Psoas muscle (tissue), 8 donors: Measurements from ENCODE around the gene ARID4A. TPM values are rescaled to one million over a fixed set of nuclear protein-coding genes. Genes with fewer than 3 reads are reported as not detected.

Experiments used
- ATAC-seq, 4 donors: fragments of 200-7000 bp; cut with Tn5 transposase; one replicate each; pipeline ENCODE4 v1.9.1; 2020; ENCODE audit warnings: moderate library complexity in 3 of 4, mild to moderate bottlenecking in 2 of 4
- DNase-seq, 2 donors: peaks; one replicate each; pipeline ENCODE4 v3.0.0-alpha.2; 2020
- H3K27ac ChIP-seq: fragments of 200-600 bp; one replicate; pipeline ENCODE4 v1.8.0; 2022
- H3K27me3 ChIP-seq, 3 donors: fragments of 200-600 bp in 1 of 3; one replicate each; pipeline versions ENCODE4 v1.6.1 to v1.8.0; 2013 to 2022; ENCODE audit warnings: low read length in 2 of 3, mild to moderate bottlenecking in 2 of 3, moderate library complexity in 1 of 3; ENCODE audit not compliant: insufficient read depth in 3 of 3
- H3K36me3 ChIP-seq, 2 donors: fragments of 200-600 bp in 1 of 2; one replicate each; pipeline versions ENCODE4 v1.6.1 to v1.8.0; 2013 to 2022; ENCODE audit warnings: low read depth in 1 of 2, mild to moderate bottlenecking in 1 of 2, moderate library complexity in 1 of 2; ENCODE audit not compliant: insufficient read depth in 1 of 2
- H3K4me1 ChIP-seq: fragments of 200-600 bp; one replicate; pipeline ENCODE4 v1.8.0; 2022
- H3K4me3 ChIP-seq: fragments of 200-600 bp; one replicate; pipeline ENCODE4 v1.8.0; 2022; ENCODE audit warnings: mild to moderate bottlenecking
- H3K9me3 ChIP-seq: fragments of 200-600 bp; one replicate; pipeline ENCODE4 v1.8.0; 2022
- WGBS, 3 donors: extraction: QIAGEN DNeasy Blood & Tissue Kit; methylation state at CpG; one replicate each; pipeline versions ENCODE4 v1.1.6 to v1.1.7; 2013; 5-methylcytosine and 5-hydroxymethylcytosine counted together
- intact Hi-C, 2 donors: fragments of 100-400 bp; cut with DNase I; formaldehyde crosslinking; loops; one replicate each; pipeline versions ENCODE4 v1.11.0 to v1.14.2; 2022
- polyA plus RNA-seq, 3 donors: library from polyadenylated mRNA; stranded (reverse); fragments of 200-250 nt; gene quantifications; one replicate each; pipeline ENCODE4 v1.2.3, GENCODE V29; 2013
- total RNA-seq, 4 donors: library from RNA; stranded (reverse); fragmentation: NEBNext Ultra II Directional in 2 of 4; extraction: Animal tissue kit (Norgen Biotek cat#: 25700) in 2 of 4; gene quantifications; one replicate each; pipeline versions ENCODE4 v1.2.1 to v1.2.4, GENCODE V29; 2021 to 2023
- TF ChIP-seq, protein P1 (sequence below): fragments of 200-600 bp; IDR thresholded peaks from one replicate; pipeline ENCODE4 v1.8.0; 2022; ENCODE audit warnings: antibody characterized with exemption
- donor health status: healthy with polysubstance abuse.
- donor health status: DM: no; HTN: no; CAD: no; lungs with moderate emphysema.
- donor health status: Bipolar disorder and iron deficiency.
- donor health status: healthy.
- donor health status: DM: yes; HTN: yes; CAD: no.
- donor health status: DM: no; HTN: no; CAD: no.
- donor health status: DM: no; HTN: no; CAD: no.
- donor health status: DM: yes; HTN: yes; CAD: no.

Gene ARID4A
- total and polyA plus RNA-seq, 7 donors, result 1.7 to 11.0 (median 7.5) TPM

DNA sequence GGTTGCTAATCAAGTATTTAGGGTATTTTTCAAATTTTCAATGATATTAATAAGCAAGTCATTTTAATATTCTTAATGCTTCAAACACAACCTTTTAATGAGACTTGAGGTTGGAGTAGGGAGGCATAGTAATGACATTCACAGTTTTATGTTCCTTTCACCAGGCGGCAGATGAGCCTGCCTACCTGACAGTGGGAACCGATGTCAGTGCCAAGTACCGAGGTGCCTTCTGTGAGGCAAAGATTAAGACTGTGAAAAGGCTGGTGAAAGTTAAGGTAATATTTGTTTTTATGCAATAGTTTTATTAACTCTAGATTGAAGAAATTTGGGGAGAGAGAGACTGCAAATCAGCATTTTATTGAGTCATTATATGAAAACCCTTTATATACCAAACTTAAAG lies 3.1 kb downstream of the ARID4A start:
- Histone ChIP-seq H3K36me3 (peaks cover 0 to 35% of the 10 kb centered on the region in 2 donors), H3K9me3 (no peaks in the 10 kb centered on the region), H3K27ac (no peak overlapping the region), H3K4me3 (no peak overlapping the region), H3K27me3 (no peaks in the 10 kb centered on the region), H3K4me1 (peaks cover 14% of the 10 kb centered on the region)
- 90 to 95% (median 93%) methylated on average over 3 of the region's 3 CpGs for WGBS, 3 donors
- intact Hi-C loops, result no loop called here
- no peak for ATAC-seq
- DNase-seq, result no peak
- TF ChIP-seq, protein P1, sequence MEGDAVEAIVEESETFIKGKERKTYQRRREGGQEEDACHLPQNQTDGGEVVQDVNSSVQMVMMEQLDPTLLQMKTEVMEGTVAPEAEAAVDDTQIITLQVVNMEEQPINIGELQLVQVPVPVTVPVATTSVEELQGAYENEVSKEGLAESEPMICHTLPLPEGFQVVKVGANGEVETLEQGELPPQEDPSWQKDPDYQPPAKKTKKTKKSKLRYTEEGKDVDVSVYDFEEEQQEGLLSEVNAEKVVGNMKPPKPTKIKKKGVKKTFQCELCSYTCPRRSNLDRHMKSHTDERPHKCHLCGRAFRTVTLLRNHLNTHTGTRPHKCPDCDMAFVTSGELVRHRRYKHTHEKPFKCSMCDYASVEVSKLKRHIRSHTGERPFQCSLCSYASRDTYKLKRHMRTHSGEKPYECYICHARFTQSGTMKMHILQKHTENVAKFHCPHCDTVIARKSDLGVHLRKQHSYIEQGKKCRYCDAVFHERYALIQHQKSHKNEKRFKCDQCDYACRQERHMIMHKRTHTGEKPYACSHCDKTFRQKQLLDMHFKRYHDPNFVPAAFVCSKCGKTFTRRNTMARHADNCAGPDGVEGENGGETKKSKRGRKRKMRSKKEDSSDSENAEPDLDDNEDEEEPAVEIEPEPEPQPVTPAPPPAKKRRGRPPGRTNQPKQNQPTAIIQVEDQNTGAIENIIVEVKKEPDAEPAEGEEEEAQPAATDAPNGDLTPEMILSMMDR, result no peak

DNA sequence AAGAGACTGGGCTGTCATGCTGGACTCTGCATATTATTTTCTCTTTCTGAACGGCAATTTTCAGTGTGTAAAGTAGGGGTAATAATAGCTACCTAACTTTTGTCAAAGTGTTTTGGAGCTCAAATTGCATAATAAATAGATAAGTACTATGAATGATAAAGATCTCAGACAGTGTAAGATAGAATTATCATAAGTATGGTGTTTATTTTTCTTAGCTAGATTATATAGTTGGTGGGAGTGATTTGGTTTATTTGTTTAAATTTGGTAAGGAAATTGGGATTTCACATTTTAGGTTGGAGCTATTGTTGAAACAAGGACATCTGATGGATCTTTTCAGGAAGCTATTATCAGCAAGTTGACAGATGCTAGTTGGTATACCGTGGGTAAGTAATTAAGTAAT lies 7.4 kb downstream of the ARID4A start:
- DNase-seq (no peak), ATAC-seq (no peak)
- TF ChIP-seq, protein P1, result no peak
- intact Hi-C loops, result no loop called here
- H3K4me1 ChIP-seq, result peaks cover 3% of the 10 kb centered on the region
- no peaks in the 10 kb centered on the region for H3K9me3 ChIP-seq
- H3K27me3 ChIP-seq, result no peaks in the 10 kb centered on the region
- H3K4me3 ChIP-seq, result no peak overlapping the region
- WGBS, 3 donors, result 64 to 78% (median 72%) methylated on average over 2 of the region's 2 CpGs
- peaks cover 0 to 66% of the 10 kb centered on the region in 2 donors for H3K36me3 ChIP-seq
- no peak overlapping the region for H3K27ac ChIP-seq

DNA sequence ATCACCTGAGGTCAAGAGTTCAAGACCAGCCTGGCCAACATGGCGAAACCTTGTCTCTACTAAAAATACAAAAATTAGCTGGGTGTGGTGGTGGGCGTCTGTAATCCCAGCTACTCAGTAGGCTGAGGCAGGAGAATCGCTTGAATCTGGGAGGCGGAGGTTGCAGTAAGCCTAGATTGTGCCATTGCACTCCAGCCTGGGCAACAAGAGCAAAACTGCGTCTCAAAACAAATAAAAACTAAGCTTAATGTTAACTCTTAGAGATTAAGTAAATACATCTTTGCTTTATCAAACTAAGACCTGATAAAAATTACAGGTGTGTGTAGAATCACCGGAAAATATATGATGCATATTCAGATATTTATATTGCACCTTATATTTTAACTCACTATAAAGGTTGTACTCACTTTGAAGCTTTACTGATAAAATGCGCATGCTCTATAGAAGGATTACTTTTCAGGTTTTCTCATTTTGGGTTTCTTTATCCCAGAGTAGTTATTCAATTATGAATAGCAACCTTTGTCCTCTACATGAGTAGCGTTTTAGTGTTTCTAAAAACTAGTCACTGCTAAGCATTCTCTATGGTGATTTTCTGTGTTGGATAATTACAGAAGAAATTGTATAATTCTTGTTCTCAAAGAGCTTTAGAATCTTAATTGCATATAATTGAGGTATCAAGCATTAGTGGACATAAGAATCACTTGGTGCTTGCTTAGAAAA lies 9.4 kb downstream of the ARID4A start:
- Histone ChIP-seq H3K4me1 (no peaks in the 10 kb centered on the region), H3K27me3 (no peaks in the 10 kb centered on the region), H3K4me3 (no peak overlapping the region), H3K36me3 (peaks cover 0 to 81% of the 10 kb centered on the region in 2 donors), H3K27ac (no peak overlapping the region), H3K9me3 (no peaks in the 10 kb centered on the region)
- 92 to 95% (median 95%) methylated on average over 8 of the region's 8 CpGs for WGBS, 3 donors
- DNase-seq (no peak), ATAC-seq (no peak)
- intact Hi-C loops, result no loop called here
- TF ChIP-seq, protein P1, result no peak

DNA sequence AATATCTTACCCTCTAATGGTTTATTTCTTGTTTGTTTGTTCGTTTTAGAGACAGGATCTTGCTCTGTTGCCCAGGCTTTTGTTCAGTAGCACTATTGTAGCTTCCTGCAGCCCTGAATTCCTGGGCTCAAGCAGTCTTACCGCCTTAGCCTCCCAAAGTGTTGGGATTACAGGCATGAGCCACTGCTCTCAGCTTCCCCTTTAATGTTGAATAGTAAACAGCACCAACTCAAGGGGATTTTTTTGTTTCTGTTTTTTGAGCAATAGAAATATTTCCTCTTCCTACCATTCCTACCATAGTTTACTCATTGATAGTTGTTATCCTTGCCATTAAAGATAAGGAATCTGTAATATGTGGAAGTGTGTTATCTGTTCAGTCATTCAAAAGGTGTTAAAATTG lies 10.7 kb downstream of the ARID4A start:
- Histone ChIP-seq H3K4me1 (no peaks in the 10 kb centered on the region), H3K9me3 (no peaks in the 10 kb centered on the region), H3K4me3 (no peak overlapping the region), H3K36me3 (peaks cover 0 to 76% of the 10 kb centered on the region in 2 donors), H3K27ac (no peak overlapping the region), H3K27me3 (no peaks in the 10 kb centered on the region)
- TF ChIP-seq, protein P1, result no peak
- ATAC-seq (no peak), DNase-seq (no peak)
- WGBS, 3 donors, result 85 to 91% (median 86%) methylated on average over 2 of the region's 2 CpGs
- intact Hi-C loops, result no loop called here

DNA sequence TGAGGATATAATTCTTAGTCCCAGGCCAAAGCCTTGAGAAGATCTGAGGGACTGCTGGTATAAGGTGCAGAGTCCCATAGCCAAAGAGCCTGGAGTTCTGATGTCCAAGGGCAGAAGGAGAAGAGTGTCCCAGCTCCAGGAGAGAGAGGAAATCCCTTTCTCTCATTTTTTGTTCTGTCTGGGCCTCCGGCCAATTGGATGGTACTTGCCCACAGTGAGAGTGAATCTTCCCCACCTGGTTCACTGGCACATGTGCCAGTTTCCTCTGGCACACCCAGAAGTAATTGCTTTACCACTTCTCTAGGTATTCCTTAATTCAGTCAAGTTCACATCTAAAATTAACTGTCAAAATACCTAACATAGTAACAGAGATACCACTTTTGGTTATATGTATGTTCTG lies 15.3 kb downstream of the ARID4A start:
- H3K4me1 ChIP-seq, result no peaks in the 10 kb centered on the region
- H3K27ac ChIP-seq, result no peak overlapping the region
- TF ChIP-seq, protein P1, result no peak
- intact Hi-C loops, result no loop called here
- H3K4me3 ChIP-seq, result no peak overlapping the region
- DNase-seq, result no peak
- H3K36me3 ChIP-seq, result peaks cover 0 to 55% of the 10 kb centered on the region in 2 donors
- H3K27me3 ChIP-seq, result no peaks in the 10 kb centered on the region
- H3K9me3 ChIP-seq, result no peaks in the 10 kb centered on the region
- WGBS, 3 donors, result 68 to 91% (median 76%) methylated on average over 1 of the region's 1 CpG
- ATAC-seq, result no peak
